Stimulated activated naive CD8-positive, alpha-beta T cell treated with anti-CD3 and anti-CD28 coated beads, Interleukin-15, amount 100 ng/mL, for 72 hours (primary cell): ENCODE results near the gene LENG1.
"Not testable (repeated sequence)": the region's sequence is repeated elsewhere in the genome, so short reads cannot be mapped to it uniquely, and the experiment has no call there.

Experiments used
- ATAC-seq: fragments of 150-1000 bp; cut with Tn5 transposase; 2 replicates; pipeline ENCODE4 v1.10.0; 2021; ENCODE audit warnings: mild to moderate bottlenecking, moderate library complexity
- DNase-seq, 2 donors: peaks; one replicate each; pipeline ENCODE4 v3.0.0; 2021 to 2022
- H3K27ac Mint-ChIP-seq, 2 donors: one replicate each; pipeline ENCODE4 v1.8.0; 2022; ENCODE audit warnings: mild to moderate bottlenecking in 2 of 2, mixed read lengths in 2 of 2, moderate library complexity in 2 of 2
- H3K27me3 Mint-ChIP-seq: one replicate; pipeline ENCODE4 v1.8.0; 2022; ENCODE audit warnings: mixed read lengths
- H3K4me1 Mint-ChIP-seq: one replicate; pipeline ENCODE4 v1.8.0; 2022; ENCODE audit warnings: mild to moderate bottlenecking, mixed read lengths
- H3K4me3 Mint-ChIP-seq, 2 donors: one replicate each; pipeline ENCODE4 v1.8.0; 2022; ENCODE audit warnings: mild to moderate bottlenecking in 2 of 2, mixed read lengths in 2 of 2, moderate library complexity in 1 of 2
- H3K9me3 Mint-ChIP-seq, 2 donors: one replicate each; pipeline ENCODE4 v1.8.0; 2022; ENCODE audit warnings: mixed read lengths in 2 of 2

Gene LENG1

DNA sequence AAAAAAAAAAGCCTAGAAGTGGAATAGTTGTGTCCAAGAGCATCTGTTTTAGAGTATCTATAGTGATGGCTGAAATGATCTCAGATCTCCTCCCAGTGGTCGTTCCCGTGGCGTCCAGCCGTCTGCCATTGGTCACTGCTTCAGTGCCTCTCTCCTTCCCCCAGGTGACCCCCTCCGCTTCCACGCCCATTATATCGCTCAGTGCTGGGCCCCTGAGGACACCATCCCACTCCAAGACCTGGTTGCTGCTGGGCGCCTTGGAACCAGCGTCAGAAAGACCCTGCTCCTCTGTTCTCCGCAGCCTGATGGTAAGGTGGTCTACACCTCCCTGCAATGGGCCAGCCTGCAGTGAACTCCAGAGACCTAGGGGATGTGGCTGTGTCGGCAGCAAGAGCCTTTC, 33.5 kb upstream of the LENG1 start:
- Mint-ChIP-seq H3K9me3 (no peaks in the 10 kb centered on the region), H3K4me3 (peak overlapping the region; percentile 19 to 39), H3K27ac (peak overlapping the region in 1 of 2 donors; percentile 71), H3K27me3 (no peaks in the 10 kb centered on the region), H3K4me1 (peaks cover 32% of the 10 kb centered on the region)
- DNase-seq = no peak
- no peak for ATAC-seq

DNA sequence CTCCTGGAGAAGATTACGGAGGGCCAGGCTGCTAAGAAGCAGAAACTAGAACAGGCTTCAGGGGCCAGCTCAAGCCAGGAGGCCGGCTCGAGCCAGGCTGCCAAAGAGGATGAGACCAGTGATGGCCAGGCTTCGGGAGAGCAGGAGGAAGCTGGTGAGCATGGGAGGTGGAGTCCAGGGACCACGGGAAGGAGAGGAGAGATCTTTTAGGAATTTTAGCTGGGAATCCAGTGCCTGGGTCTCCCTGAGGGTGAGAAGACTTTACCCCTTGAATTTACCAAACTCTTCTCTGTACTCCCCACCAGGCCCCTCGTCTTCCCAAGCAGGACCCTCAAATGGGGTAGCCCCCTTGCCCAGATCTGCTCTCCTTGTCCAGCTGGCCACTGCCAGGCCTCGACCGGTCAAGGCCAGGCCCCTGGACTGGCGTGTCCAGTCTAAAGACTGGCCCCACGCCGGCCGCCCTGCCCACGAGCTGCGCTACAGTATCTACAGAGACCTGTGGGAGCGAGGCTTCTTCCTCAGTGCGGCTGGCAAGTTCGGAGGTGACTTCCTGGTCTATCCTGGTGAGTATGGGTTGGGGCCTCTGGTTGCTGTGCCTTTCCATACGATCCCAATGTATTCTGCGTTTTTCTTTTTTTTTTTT, 32.4 kb upstream of the LENG1 start:
- H3K4me3 Mint-ChIP-seq = peak overlapping the region; percentile 88 to 90
- no peaks in the 10 kb centered on the region for H3K27me3 Mint-ChIP-seq
- ATAC-seq (no peak), DNase-seq (no peak)
- H3K4me1 Mint-ChIP-seq = peaks cover 43% of the 10 kb centered on the region
- peak overlapping the region; percentile 94 to 95 for H3K27ac Mint-ChIP-seq
- H3K9me3 Mint-ChIP-seq = no peaks in the 10 kb centered on the region

DNA sequence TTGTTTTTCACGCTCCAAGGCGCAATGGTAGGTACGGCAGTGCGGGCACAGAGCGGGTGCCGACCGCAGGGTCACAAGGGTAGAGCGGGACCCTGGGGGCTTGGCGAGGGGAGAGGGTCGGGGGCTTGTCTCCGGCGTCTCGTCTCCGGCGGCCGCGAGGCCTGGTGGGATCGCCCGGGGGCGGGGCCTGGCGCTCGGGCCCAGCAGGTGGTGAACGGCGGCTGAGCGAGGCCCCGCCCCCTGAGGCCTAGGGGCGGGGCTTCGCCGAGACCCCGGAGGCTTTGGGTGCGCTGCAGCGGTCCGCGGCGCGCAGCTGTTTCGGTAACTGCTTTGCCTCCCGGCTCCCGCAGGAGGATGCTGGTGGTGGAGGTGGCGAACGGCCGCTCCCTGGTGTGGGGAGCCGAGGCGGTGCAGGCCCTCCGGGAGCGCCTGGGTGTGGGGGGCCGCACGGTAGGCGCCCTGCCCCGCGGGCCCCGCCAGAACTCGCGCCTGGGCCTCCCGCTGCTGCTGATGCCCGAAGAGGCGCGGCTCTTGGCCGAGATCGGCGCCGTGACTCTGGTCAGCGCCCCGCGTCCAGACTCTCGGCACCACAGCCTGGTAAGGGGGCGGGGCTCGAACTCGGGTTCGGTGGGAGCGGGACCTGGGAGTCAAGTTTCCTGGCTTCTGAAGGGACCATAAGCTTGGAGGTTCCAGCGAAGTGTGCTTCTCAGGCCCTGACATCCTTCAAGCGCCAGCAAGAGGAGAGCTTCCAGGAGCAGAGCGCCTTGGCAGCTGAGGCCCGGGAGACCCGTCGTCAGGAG, 31.7 kb upstream of the LENG1 start, which contains the start of gene TSEN34:
TSEN34 (plus strand) TSS at position 298 of the 800 bp plus-strand sequence; CDS start at position 355, 57 bp downstream.
- peak within 1 kb of the TSS; percentile 88 to 90 for H3K4me3 Mint-ChIP-seq
- H3K4me1 Mint-ChIP-seq = peaks cover 48% of the 10 kb centered on the region
- no peaks in the 10 kb centered on the region for H3K27me3 Mint-ChIP-seq
- H3K27ac Mint-ChIP-seq = peak within 1 kb of the TSS; percentile 99
- ATAC-seq (peak; percentile 45), DNase-seq (peak; percentile 90 to 93)
- H3K9me3 Mint-ChIP-seq = no peaks in the 10 kb centered on the region

GRCh38 chr19:54190503-54191010, 31.0 kb upstream of the LENG1 start:
- peak; percentile 74 for ATAC-seq
- peak overlapping the region; percentile 99 for H3K27ac Mint-ChIP-seq
- H3K4me3 Mint-ChIP-seq = peak overlapping the region; percentile 88 to 90
- peaks cover 48% of the 10 kb centered on the region for H3K4me1 Mint-ChIP-seq
- DNase-seq = peak; percentile 100
- H3K9me3 Mint-ChIP-seq = no peaks in the 10 kb centered on the region
- no peaks in the 10 kb centered on the region for H3K27me3 Mint-ChIP-seq

DNA sequence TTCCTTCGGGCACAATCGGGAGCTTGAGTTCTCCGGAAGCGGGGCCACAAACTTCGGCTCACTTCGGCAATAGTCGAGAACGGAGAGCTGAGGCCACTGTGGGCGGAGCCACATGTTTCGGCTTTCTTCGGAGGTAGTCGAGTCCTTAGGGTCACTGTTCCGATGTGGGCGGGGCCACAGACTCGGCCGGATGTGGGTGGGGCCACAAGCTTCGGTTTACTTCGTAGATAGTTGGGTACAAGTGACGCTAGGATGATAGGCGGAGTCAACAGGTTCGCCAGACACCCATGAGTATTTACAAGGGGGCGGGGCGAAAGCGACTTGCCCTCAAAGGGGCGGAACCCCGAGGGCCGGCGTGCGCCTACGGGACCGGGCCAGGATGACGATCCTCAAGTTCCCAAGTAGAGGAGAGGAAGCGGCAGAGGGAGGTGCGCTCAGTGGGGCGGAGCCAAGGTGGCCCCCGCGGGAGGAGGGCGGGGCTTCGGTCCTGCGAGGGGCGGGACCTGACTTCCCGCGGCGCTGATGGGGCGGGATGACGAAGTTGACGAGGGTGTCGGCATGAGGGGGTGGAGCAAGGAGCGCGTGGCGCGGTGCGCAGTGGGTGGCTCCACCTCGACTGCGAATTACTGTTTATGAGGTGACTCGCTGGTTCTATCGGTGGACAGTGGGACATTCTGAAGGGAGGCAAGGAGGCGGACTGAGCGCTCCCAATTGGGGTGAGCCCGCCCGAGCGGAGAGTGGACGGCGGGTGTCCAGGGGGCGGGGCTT, 30.4 kb upstream of the LENG1 start:
- peak overlapping the region; percentile 99 for H3K27ac Mint-ChIP-seq

DNA sequence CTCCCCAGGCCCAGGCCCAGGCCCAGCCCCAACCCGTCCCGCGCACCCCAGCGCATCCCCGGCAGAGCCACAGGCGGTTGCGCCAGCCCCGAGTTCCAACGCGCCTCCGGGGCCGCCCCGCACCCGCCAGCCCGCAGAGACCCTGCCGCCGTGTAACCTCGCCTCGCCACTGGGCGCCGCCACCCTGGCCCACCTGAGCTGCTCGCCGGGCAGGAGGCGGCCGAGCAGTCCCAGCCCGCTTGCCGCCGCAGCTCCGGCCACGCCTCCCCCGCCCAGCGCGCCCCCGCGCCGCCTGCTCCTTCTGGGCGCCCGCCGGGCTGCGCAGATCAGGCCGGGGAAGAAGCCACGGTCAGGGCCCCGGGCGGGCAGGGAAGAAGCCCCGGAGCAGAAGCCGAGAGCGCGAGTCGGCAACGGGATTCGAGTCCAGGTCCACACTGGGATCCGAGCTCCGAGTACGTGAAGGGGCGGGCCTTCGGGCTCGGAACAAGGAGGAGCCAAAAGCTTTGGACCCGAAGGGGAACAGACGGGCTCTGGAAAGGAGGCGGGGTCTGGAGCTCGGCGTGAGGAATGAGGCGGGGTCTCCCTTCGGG, 29.7 kb upstream of the LENG1 start, which contains the start of gene MBOAT7:
MBOAT7 (minus strand) TSS at position 436 of the 590 bp plus-strand sequence. CDS start 1,072 bp downstream, outside the sequence.
- H3K27me3 Mint-ChIP-seq = no peaks in the 10 kb centered on the region

More for the DNA sequence above, 30.4 kb upstream of the LENG1 start:
- Mint-ChIP-seq H3K27me3 (no peaks in the 10 kb centered on the region), H3K4me1 (peaks cover 48% of the 10 kb centered on the region), H3K9me3 (no peaks in the 10 kb centered on the region), H3K4me3 (peak overlapping the region; percentile 88 to 90)
- ATAC-seq = peak; percentile 71
- peak; percentile 100 for DNase-seq

DNA sequence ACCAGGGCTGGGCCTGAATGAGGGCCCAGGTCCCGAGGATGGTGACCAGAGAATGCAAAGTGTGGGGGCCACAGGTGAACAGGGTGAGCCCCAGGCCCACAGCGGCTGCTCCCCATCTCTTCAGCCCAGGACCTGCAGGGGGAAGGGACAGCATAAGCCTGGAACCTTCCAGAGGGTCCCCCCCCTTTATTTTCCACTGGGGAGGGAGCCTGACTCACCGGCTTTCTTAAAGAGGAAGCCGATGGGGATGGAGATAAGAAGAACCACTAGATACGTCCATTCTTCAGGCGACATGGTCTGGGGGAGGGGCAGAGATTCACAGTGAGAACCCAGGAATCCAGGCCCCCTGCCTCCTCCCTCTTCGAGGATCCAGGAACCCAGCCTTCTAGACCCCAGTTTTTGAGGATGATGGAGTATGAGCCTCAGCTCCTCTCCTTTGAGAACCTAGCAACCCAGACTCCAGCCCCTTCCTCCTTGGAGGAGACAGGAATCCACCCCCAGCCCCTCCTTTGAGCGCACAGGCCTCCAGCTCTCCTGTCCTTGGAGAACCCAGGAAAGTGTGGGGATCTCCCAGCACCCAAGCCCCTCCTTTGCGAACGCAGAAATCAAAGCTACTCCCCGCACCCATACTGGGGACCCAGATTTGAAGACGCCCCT, 28.8 kb upstream of the LENG1 start:
- peak in 1 of 2 donors; percentile 33 for DNase-seq
- no peaks in the 10 kb centered on the region for H3K27me3 Mint-ChIP-seq
- peak overlapping the region; percentile 86 to 87 for H3K27ac Mint-ChIP-seq
- H3K4me1 Mint-ChIP-seq = peaks cover 45% of the 10 kb centered on the region
- no peaks in the 10 kb centered on the region for H3K9me3 Mint-ChIP-seq
- H3K4me3 Mint-ChIP-seq = peak overlapping the region; percentile 88 to 90
- ATAC-seq = no peak

More for the DNA sequence above, 29.7 kb upstream of the LENG1 start, which contains the start of gene MBOAT7:
- no peaks in the 10 kb centered on the region for H3K9me3 Mint-ChIP-seq
- peak within 1 kb of the TSS; percentile 88 to 90 for H3K4me3 Mint-ChIP-seq
- ATAC-seq (peak; percentile 31), DNase-seq (no peak)
- H3K4me1 Mint-ChIP-seq = peaks cover 48% of the 10 kb centered on the region
- H3K27ac Mint-ChIP-seq = peak within 1 kb of the TSS; percentile 99

DNA sequence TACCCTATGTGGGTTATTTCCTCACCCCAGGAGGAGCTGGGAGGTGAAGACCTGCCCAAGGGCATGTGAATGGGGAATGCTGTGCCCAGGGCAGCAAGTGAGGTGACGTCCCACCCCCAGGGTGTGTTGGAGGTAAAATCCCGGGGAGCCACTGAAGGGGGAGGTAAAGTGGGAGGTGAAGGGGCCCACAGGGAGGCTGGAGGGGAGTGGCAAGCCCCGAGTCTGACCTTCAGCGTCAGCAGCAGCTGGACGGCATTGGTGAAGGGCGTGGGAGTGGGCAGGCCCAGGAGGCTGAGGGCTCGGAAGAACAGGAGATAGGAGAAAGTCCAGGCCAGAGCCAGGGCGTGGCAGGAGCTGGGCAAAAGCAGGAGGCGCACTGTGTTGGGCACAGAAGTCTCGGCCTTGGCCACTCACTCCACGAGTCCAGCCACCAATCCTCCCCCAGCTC, 27.4 kb upstream of the LENG1 start:
- ATAC-seq (no peak), DNase-seq (no peak)
- Mint-ChIP-seq H3K9me3 (no peaks in the 10 kb centered on the region), H3K4me1 (peaks cover 31% of the 10 kb centered on the region), H3K27me3 (no peaks in the 10 kb centered on the region), H3K4me3 (peak overlapping the region; percentile 49 to 90), H3K27ac (peak overlapping the region in 1 of 2 donors; percentile 19)

GRCh38 chr19:54186351-54186750, 26.8 kb upstream of the LENG1 start:
- H3K4me3 Mint-ChIP-seq = no peak overlapping the region
- H3K4me1 Mint-ChIP-seq = peaks cover 25% of the 10 kb centered on the region
- DNase-seq (no peak), ATAC-seq (no peak)
- H3K27ac Mint-ChIP-seq = no peak overlapping the region
- H3K27me3 Mint-ChIP-seq = no peaks in the 10 kb centered on the region
- no peaks in the 10 kb centered on the region for H3K9me3 Mint-ChIP-seq

- H3K27me3 Mint-ChIP-seq = no peaks in the 10 kb centered on the region
- no peak overlapping the region for H3K27ac Mint-ChIP-seq
- H3K4me3 Mint-ChIP-seq = no peak overlapping the region
- peaks cover 21% of the 10 kb centered on the region for H3K4me1 Mint-ChIP-seq
- H3K9me3 Mint-ChIP-seq = no peaks in the 10 kb centered on the region
- ATAC-seq (no peak), DNase-seq (no peak)
Measured at GRCh38 chr19:54183431-54183830, 23.9 kb upstream of the LENG1 start.

GRCh38 chr19:54181894-54182293, 22.4 kb upstream of the LENG1 start:
- not testable (repeated sequence) for H3K4me1 Mint-ChIP-seq, H3K4me3 Mint-ChIP-seq, DNase-seq, H3K27ac Mint-ChIP-seq, ATAC-seq, H3K27me3 Mint-ChIP-seq, H3K9me3 Mint-ChIP-seq

DNA sequence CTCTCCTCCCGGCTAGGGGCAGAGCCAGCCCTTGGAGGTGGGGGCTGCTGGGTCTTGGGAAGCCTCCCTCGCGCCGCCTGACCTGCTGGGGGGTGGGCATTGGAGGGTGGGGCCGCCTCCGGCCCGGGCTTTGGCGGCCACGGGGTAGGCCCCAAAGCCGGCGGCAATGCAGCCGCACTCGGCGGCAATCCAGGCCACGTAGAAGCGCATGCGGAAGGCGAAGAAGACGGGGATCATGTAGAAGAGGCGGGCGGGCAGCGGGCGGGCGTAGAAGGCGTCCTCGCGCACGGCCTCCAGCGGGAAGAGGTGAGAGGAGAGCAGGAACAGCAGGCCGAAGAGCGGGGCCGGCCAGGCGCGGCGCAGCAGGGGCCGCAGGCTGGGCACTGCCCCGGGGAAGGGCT, 21.2 kb upstream of the LENG1 start:
- H3K4me3 Mint-ChIP-seq = no peak overlapping the region
- ATAC-seq (no peak), DNase-seq (no peak)
- H3K27ac Mint-ChIP-seq = no peak overlapping the region
- no peaks in the 10 kb centered on the region for H3K9me3 Mint-ChIP-seq
- no peaks in the 10 kb centered on the region for H3K27me3 Mint-ChIP-seq
- no peaks in the 10 kb centered on the region for H3K4me1 Mint-ChIP-seq

GRCh38 chr19:54179921-54180461, 20.5 kb upstream of the LENG1 start:
- ATAC-seq (no peak), DNase-seq (no peak)
- no peaks in the 10 kb centered on the region for H3K4me1 Mint-ChIP-seq
- no peaks in the 10 kb centered on the region for H3K27me3 Mint-ChIP-seq
- no peak overlapping the region for H3K4me3 Mint-ChIP-seq
- no peak overlapping the region for H3K27ac Mint-ChIP-seq
- H3K9me3 Mint-ChIP-seq = no peaks in the 10 kb centered on the region

- Mint-ChIP-seq H3K4me3 (no peak overlapping the region), H3K4me1 (no peaks in the 10 kb centered on the region), H3K9me3 (no peaks in the 10 kb centered on the region), H3K27me3 (no peaks in the 10 kb centered on the region), H3K27ac (no peak overlapping the region)
- DNase-seq (no peak), ATAC-seq (no peak)
Measured at GRCh38 chr19:54179262-54179852, 19.8 kb upstream of the LENG1 start.
